ENCODE measurements around the gene DSTYK. TPM values are rescaled to one million over a fixed set of nuclear protein-coding genes. Genes with fewer than 3 reads are reported as not detected.

The DSTYK gene
- total and polyA plus RNA-seq, 7 donors = 1.6 to 13.3 (median 9.1) TPM

- peak; percentile 33 for DNase-seq
- peaks cover 0 to 57% (median 47%) of the 10 kb centered on the region in 4 donors for H3K4me1 ChIP-seq
- H3K4me3 ChIP-seq = no peak overlapping the region
- no peak for TF ChIP-seq POLR2A (IDR thresholded peaks at IDR 0.05)
- no peak for TF ChIP-seq POLR2AphosphoS5 (IDR thresholded peaks at IDR 0.05)
- TF ChIP-seq EP300 (IDR thresholded peaks at IDR 0.05) = no peak
- TF ChIP-seq CTCF (IDR thresholded peaks at IDR 0.05) = no peak
- intact Hi-C loops (cut with DNase I) = loop anchor here (5.0 kb wide), 1 partner anchor 34 kb away; the partner anchor contains the start of gene DSTYK
- H3K27me3 ChIP-seq = no peaks in the 10 kb centered on the region
- WGBS, 2 donors = 76 to 83% methylated on average over 10 of the region's 10 CpGs
- no peaks in the 10 kb centered on the region for H3K9me3 ChIP-seq
- peaks cover 0 to 7% (median 2%) of the 10 kb centered on the region in 4 donors for H3K36me3 ChIP-seq
- H3K27ac ChIP-seq = peak overlapping the region in 3 of 4 donors; percentile 50 to 75 (median 61)
Observed at GRCh38 chr1:205246351-205247119, 35.0 kb upstream of the DSTYK start.

GRCh38 chr1:205245096-205245495 lies 33.6 kb upstream of the DSTYK start:
- Histone ChIP-seq H3K9me3 (no peaks in the 10 kb centered on the region), H3K36me3 (peaks cover 0 to 7% (median 2%) of the 10 kb centered on the region in 4 donors), H3K4me3 (no peak overlapping the region), H3K27ac (no peak overlapping the region), H3K27me3 (no peaks in the 10 kb centered on the region), H3K4me1 (peaks cover 0 to 42% (median 41%) of the 10 kb centered on the region in 4 donors)
- TF ChIP-seq CTCF (IDR thresholded peaks at IDR 0.05) = no peak
- no peak for TF ChIP-seq POLR2AphosphoS5 (IDR thresholded peaks at IDR 0.05)
- TF ChIP-seq EP300 (IDR thresholded peaks at IDR 0.05) = no peak
- no peak for TF ChIP-seq POLR2A (IDR thresholded peaks at IDR 0.05)
- 90 to 94% methylated on average over 7 of the region's 7 CpGs for WGBS, 2 donors
- intact Hi-C loops (cut with DNase I) = loop anchor here (5.0 kb wide), 1 partner anchor 33 kb away; the partner anchor contains the start of gene DSTYK
- DNase-seq = peak; percentile 36

- 65 to 83% methylated on average over 4 of the region's 4 CpGs for WGBS, 2 donors
- Histone ChIP-seq H3K36me3 (peaks cover 0 to 7% (median 2%) of the 10 kb centered on the region in 4 donors), H3K27me3 (no peaks in the 10 kb centered on the region), H3K4me1 (peaks cover 0 to 35% (median 34%) of the 10 kb centered on the region in 4 donors), H3K9me3 (no peaks in the 10 kb centered on the region), H3K27ac (no peak overlapping the region), H3K4me3 (no peak overlapping the region)
- intact Hi-C loops (cut with DNase I) = no loop called here
- DNase-seq = no peak
- TF ChIP-seq POLR2AphosphoS5 (IDR thresholded peaks at IDR 0.05) (no peak), POLR2A (IDR thresholded peaks at IDR 0.05) (no peak), EP300 (IDR thresholded peaks at IDR 0.05) (no peak), CTCF (IDR thresholded peaks at IDR 0.05) (no peak)
Observed at GRCh38 chr1:205244384-205244783, 32.9 kb upstream of the DSTYK start.

- Histone ChIP-seq H3K36me3 (peaks cover 0 to 7% (median 2%) of the 10 kb centered on the region in 4 donors), H3K27ac (no peak overlapping the region), H3K27me3 (no peaks in the 10 kb centered on the region), H3K9me3 (no peaks in the 10 kb centered on the region), H3K4me1 (peaks cover 0 to 27% (median 26%) of the 10 kb centered on the region in 4 donors), H3K4me3 (no peak overlapping the region)
- DNase-seq = no peak
- WGBS, 2 donors = 90 to 93% methylated on average over 8 of the region's 8 CpGs
- TF ChIP-seq POLR2AphosphoS5 (IDR thresholded peaks at IDR 0.05) (no peak), EP300 (IDR thresholded peaks at IDR 0.05) (no peak), CTCF (IDR thresholded peaks at IDR 0.05) (no peak), POLR2A (IDR thresholded peaks at IDR 0.05) (no peak)
- intact Hi-C loops (cut with DNase I) = no loop called here
Observed at GRCh38 chr1:205243350-205244191, 32.1 kb upstream of the DSTYK start.
